Endodermal cell (in vitro differentiated cells): ENCODE results near the gene KRABD2.
A peak's percentile ranks its signal among the peaks of the same experiment; 100 is the strongest.
"Not testable (repeated sequence)": the region's sequence is repeated elsewhere in the genome, so short reads cannot be mapped to it uniquely, and the experiment has no call there.

Experiments
- DNase-seq: peaks from one replicate; pipeline ENCODE4 v3.0.0-alpha.2; 2017
- H3K27ac ChIP-seq: 2 replicates; pipeline ENCODE4 v1.5.1; 2013; ENCODE audit warnings: mild to moderate bottlenecking, low read depth, low read length, moderate library complexity
- H3K27me3 ChIP-seq: 2 replicates; pipeline ENCODE4 v1.6.1; 2013; ENCODE audit warnings: mild to moderate bottlenecking, low read length, moderate library complexity; ENCODE audit not compliant: insufficient read depth, control insufficient read depth, poor library complexity, severe bottlenecking
- H3K36me3 ChIP-seq: 2 replicates; pipeline ENCODE4 v1.7.0; 2013; ENCODE audit warnings: mild to moderate bottlenecking, low read length, moderate library complexity; ENCODE audit not compliant: control insufficient read depth, insufficient read depth
- H3K4me1 ChIP-seq: one replicate; pipeline ENCODE4 v1.7.0; 2013; ENCODE audit warnings: low read length; ENCODE audit not compliant: control insufficient read depth, insufficient read depth
- H3K4me3 ChIP-seq: 2 replicates; pipeline ENCODE4 v1.5.1; 2013; ENCODE audit warnings: mild to moderate bottlenecking, low read length, moderate library complexity
- H3K9ac ChIP-seq: 2 replicates; pipeline ENCODE4 v1.6.1; 2013; ENCODE audit warnings: mild to moderate bottlenecking, low read length, moderate library complexity; ENCODE audit not compliant: poor library complexity, severe bottlenecking; ENCODE audit errors: extremely low read depth
- H3K9me3 ChIP-seq: 2 replicates; pipeline ENCODE4 v1.6.1; 2013; ENCODE audit warnings: mild to moderate bottlenecking, low read length, moderate library complexity; ENCODE audit not compliant: control insufficient read depth
- H3K27ac Mint-ChIP-seq: 2 replicates; pipeline ENCODE4 v1.8.0; 2020; ENCODE audit warnings: mixed read lengths
- H3K27me3 Mint-ChIP-seq: 2 replicates; pipeline ENCODE4 v1.8.0; 2021; ENCODE audit warnings: mild to moderate bottlenecking, mixed read lengths; ENCODE audit not compliant: insufficient read depth
- H3K36me3 Mint-ChIP-seq: 2 replicates; pipeline ENCODE4 v1.8.0; 2020; ENCODE audit warnings: low read depth, mixed read lengths
- H3K4me1 Mint-ChIP-seq: 2 replicates; pipeline ENCODE4 v1.8.0; 2020; ENCODE audit warnings: mixed read lengths
- H3K4me3 Mint-ChIP-seq: 2 replicates; pipeline ENCODE4 v1.8.0; 2020; ENCODE audit warnings: mild to moderate bottlenecking, moderate library complexity, mixed read lengths
- H3K9me3 Mint-ChIP-seq: 2 replicates; pipeline ENCODE4 v1.8.0; 2020; ENCODE audit warnings: mild to moderate bottlenecking, mixed read lengths
- CTCF ChIP-seq: fragments of 200-600 bp; sonication (generic); conservative IDR thresholded peaks from 2 replicates; pipeline ENCODE4 v1.5.0; 2021; ENCODE audit warnings: antibody characterized with exemption, mild to moderate bottlenecking
- WGBS, 2 experiments: methylation state at CpG; one replicate each; pipeline versions ENCODE4 v1.1.5 to v1.1.7; 2013; ENCODE audit warnings: missing lambda C conversion rate in 2 of 2, mixed read lengths in 1 of 2; ENCODE audit not compliant: insufficient coverage in 1 of 2, insufficient read length in 1 of 2; 5-methylcytosine and 5-hydroxymethylcytosine counted together

KRABD2 gene

GRCh38 chr17:8382052-8382879 lies 5.8 kb upstream of the KRABD2 start:
- H3K9me3 Mint-ChIP-seq = no peaks in the 10 kb centered on the region
- WGBS, 2 experiments = 13 to 20% methylated on average over 21 to 27 of the region's 27 CpGs
- DNase-seq = no peak
- Histone ChIP-seq H3K9me3 (no peaks in the 10 kb centered on the region), H3K27ac (peak overlapping the region; percentile 67), H3K9ac (peak overlapping the region; percentile 90), H3K4me1 (peaks cover 15% of the 10 kb centered on the region), H3K36me3 (peaks cover 50% of the 10 kb centered on the region), H3K4me3 (peak overlapping the region; percentile 98), H3K27me3 (no peaks in the 10 kb centered on the region)
- H3K27me3 Mint-ChIP-seq = no peaks in the 10 kb centered on the region
- peak overlapping the region; percentile 100 for H3K4me3 Mint-ChIP-seq
- peaks cover 54% of the 10 kb centered on the region for H3K36me3 Mint-ChIP-seq
- H3K27ac Mint-ChIP-seq = peak overlapping the region; percentile 99
- TF ChIP-seq CTCF = no peak
- peaks cover 35% of the 10 kb centered on the region for H3K4me1 Mint-ChIP-seq

GRCh38 chr17:8380049-8380448 lies 3.5 kb upstream of the KRABD2 start:
- 94 to 100% methylated on average over 2 to 3 of the region's 3 CpGs for WGBS, 2 experiments
- Mint-ChIP-seq H3K27me3 (no peaks in the 10 kb centered on the region), H3K9me3 (peaks cover 2% of the 10 kb centered on the region), H3K4me3 (peak overlapping the region; percentile 100), H3K27ac (no peak overlapping the region), H3K4me1 (peaks cover 31% of the 10 kb centered on the region), H3K36me3 (peaks cover 64% of the 10 kb centered on the region)
- no peak for DNase-seq
- Histone ChIP-seq H3K27ac (no peak overlapping the region), H3K9ac (no peak overlapping the region), H3K4me3 (peak overlapping the region; percentile 98), H3K36me3 (peaks cover 56% of the 10 kb centered on the region), H3K27me3 (no peaks in the 10 kb centered on the region), H3K9me3 (no peaks in the 10 kb centered on the region), H3K4me1 (peaks cover 13% of the 10 kb centered on the region)
- TF ChIP-seq CTCF = no peak

GRCh38 chr17:8378117-8378516 lies 1.6 kb upstream of the KRABD2 start:
- Mint-ChIP-seq H3K4me1 (peaks cover 24% of the 10 kb centered on the region), H3K27ac (peak overlapping the region; percentile 78), H3K36me3 (peaks cover 73% of the 10 kb centered on the region)
- not testable (repeated sequence) for H3K4me3 ChIP-seq, H3K9me3 ChIP-seq, DNase-seq, H3K9ac ChIP-seq, H3K27me3 ChIP-seq, H3K27ac ChIP-seq, H3K4me3 Mint-ChIP-seq, H3K27me3 Mint-ChIP-seq, H3K4me1 ChIP-seq, H3K9me3 Mint-ChIP-seq
- WGBS, 2 experiments = 95 to 96% methylated on average over 3 to 8 of the region's 8 CpGs
- H3K36me3 ChIP-seq = peaks cover 56% of the 10 kb centered on the region
